Epidermal melanocyte (primary cell): ENCODE results near the gene PTPN4.

Experiments
- DNase-seq: peaks from one replicate; pipeline ENCODE4 v3.0.0; 2011; ENCODE audit warnings: low spot score; ENCODE audit not compliant: insufficient read length

The PTPN4 gene

DNA sequence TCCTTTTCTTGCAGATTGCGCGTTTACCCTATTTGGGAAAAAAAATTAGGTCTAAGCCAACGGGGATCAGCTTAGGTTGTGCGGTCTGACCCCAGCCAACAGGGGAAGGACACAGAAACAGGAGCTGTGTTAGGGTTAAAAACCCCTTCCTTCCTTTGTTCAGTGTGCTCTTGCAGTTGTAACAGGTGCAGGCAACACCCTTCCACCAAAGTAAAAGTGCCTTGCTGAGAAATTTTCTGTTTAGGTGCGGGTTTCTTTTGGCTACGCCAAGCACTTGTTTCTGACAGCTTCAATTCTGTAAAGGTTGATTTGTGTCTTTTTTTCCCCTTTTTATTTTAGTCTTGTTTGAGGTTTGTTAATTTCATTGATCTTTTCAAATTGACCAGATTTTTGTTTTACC lies 92.5 kb downstream of the PTPN4 start:
- no peak for DNase-seq

DNA sequence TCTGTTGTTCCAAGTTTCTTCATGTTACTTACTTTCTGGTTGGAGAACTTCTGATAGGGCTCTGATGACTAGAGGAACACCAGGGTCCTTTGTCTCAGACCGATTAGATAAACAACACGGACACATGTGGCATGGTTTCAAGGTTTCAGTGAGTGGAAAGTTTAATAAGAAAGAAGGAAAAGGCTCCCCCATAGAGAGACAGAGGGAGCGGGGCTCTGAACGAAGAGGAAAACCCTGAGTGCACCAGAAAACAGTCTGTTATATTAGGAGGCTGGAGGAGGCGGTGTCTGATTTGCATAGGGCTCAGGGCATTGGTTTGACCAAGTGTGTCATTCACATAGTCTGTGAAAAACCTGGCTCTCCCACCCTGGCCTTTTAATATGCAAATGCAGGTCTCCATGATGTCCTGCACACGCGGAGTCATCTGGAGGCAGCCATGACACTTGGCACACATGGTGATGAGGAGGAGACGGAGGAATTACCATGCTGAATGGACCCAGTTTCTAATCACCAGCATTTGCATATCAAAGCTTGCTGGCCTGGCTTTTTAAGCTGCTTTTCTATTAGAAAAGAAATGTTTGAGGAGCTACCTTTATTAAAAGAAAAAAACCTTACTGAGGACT lies 94.2 kb downstream of the PTPN4 start:
- no peak for DNase-seq

DNA sequence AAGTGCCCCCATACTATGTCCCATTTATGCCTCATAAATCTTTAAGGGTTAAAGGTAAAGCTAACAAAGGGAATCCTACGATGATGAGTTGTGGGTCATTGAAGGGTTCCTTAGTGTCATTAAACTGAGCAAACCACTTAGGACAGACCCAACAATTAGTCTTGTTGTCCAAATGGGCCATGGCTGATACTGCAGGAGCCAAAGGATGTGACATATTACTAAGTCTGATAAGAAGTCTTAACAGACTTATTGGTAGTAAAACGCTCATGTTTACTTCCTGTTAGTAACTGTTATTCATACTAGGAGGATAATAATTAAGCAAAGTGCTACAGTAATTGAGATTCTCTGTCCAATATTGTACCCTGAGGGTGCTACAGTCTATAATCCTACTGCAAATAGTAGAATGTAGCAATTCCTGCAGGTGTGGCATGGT lies 96.8 kb downstream of the PTPN4 start:
- no peak for DNase-seq

DNA sequence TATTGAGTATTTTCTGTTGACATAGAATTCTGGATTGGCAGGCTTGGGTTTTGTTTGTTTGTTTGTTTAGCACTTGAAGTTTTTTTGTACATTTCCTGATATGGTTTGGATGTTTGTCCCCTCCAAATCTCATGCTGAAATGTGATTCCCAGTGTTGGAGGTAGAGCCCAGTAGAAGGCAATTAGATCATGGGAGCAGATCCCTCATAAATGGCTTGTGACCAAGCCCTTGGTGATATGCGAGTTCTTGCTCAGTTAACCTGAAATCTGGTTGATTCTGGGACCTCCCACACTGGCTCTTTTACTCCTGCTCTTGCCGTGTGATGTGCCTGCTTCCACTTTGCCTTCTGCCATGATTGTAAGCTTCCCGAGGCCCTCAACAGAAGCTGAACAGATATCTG lies 98.0 kb downstream of the PTPN4 start:
- no peak for DNase-seq

DNA sequence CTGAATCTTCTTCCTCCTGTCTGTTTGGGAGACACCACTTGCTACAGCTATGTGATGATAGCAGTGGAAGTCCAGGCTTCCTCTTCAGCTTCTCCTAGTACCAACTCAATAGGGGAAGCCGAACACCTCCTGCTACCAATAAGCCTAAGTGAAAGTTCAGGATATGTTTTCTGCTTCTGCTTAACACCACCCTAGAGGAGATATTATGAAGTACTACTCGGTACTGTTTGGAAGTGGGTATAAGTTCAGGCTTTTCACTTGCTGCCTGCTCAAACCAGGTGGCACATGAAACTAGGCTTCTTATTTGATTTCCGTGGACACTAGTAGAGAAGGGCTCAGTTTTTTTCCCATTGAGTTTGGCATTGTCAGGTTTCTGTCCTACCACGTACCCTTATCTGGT lies 99.8 kb downstream of the PTPN4 start:
- no peak for DNase-seq

DNA sequence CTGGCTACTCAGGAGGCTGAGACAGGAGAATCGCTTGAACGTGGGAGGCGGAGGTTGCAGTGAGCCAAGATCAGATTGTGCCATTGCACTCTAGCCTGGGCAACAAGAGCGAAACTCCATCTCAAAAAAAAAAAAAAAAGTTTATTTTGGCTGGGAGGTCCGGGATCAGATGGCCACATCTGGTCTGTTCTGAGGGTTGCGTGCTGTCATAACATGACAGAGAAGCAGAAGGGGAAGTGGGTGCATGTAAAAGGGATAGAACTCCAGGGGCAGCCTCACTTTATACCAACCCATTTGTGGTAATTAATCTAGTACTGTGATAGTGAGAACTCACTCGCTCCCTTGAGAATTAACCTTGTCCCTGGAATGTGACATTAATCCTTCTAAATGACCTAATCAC lies 101.2 kb downstream of the PTPN4 start:
- no peak for DNase-seq

DNA sequence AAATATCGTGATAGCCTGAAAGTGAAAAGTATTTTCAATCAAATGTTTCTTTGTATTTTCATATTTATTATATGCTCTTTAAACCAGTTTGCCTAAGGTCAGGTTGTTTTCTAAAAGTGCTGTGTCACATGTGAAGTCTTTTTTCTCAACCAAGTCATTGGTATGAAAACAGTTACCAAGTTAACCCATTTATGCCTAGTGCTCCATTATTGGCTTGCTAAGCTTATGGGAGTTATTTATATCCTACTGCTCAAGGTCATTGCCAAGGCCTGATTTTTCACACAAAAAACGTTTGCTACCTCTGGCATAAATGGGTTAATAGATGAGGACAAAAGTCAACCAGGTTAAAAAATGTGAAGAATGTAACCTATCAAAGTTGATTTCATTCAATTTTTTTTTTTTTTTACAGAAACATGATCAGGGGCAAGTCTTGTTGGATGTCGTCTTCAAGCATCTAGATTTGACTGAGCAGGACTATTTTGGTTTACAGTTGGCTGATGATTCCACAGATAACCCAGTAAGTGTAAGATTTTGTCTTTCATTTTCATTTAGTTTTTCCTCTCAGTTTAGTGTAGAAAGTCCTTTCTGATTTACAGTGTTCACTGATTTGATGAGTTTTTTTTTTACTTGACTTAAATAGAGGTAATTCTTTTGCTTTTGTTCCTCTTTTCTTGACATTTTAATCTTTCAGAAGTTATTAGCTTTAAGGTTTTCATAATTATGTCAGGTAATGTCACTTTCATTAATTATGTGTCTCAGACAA lies 102.6 kb downstream of the PTPN4 start:
- no peak for DNase-seq

DNA sequence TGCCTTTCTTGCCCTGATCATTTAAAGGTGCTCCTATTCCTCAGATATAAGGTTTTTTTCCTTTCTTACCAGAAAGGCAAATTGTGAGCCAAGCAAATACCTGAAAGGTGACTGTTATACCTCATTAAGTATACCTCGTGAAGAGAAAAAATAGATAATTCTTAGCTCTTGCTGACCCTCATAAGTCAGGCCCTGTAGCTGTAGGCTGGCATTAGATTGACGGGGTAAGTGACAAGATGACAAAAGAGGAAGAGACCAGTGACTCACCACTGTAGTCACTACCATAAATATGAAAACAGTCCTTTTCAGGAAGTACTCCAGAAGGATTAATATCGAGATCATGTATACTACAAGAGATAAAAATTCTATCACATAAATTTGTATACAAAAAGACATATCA lies 104.6 kb downstream of the PTPN4 start:
- DNase-seq, result no peak

DNA sequence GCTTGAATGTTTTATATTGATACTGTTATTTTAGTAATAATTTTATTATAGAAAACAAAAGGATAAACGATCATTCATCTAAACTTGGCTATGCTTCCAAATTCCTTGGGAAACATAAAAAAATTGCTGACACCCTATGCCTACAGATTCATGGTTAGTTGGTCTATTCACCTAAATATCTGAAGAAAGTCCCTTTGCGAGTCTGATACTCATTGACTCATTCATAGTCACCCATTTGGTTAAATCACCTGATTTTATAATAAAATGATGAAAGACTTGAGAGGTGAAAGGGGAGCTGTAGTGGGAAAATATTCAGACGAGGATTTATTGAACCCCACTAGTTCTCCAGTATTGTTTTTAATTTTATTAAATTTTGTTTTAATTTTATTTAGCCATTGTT lies 112.0 kb downstream of the PTPN4 start:
- DNase-seq, result no peak

DNA sequence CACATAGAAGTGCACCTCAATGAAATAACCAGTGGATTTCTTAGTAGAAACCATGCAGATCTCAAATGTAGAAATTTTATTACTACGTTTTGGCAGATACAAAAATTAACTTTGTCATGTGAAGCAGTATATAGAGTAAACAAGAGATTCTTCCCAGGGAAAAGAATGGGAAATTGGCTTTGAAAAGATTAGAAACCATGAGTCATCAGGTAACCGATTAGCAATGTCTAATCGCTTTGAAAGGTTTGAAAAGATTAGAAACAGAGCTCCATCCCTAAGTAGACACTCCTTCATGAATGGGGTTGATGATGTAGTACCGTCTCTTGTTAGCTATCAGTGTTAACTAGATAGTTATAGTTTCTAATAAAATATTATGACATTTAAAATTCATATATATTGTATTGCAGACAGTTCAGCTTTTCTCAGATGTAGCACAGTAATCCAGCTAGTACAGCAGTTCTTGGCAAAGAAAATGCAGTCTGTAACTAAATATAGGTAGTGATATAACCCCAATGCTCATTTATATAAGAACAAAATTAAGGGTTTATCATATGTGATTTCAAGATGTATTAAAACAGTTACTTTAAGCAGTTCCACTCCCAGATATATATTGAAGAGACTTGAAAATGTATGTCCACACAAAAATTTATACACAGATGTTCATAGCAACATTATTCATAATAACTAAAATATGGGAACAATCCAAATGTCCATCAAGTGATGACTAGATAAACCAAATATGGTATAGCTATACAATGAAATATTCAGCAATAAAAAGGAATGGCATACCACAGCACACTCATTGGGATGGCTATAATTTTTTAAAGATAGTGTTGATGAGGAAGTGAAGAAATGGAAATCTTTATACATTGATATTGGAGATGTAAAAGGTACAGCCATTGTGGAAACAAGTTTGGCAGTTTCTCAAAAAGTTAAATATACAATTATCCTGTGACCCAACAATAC lies 113.9 kb downstream of the PTPN4 start:
- no peak for DNase-seq

DNA sequence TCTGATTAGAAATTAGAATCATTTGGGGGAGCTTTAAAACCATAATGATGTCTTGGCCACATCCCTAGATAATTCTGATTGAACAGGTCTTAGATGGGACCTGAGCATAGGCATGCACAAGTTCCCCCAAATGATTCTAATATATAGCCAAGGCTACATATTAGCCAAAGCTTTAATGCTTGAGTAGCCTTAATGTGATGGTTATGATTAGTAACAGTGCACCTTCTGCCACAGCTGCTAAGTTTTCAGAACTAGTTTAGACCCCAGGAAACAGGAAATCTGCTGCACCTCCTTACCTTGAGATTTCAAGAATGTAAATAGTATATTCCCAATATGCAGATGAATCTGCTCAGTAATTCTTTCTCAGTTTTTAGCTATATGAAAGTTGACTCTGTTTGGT lies 119.8 kb downstream of the PTPN4 start:
- no peak for DNase-seq

DNA sequence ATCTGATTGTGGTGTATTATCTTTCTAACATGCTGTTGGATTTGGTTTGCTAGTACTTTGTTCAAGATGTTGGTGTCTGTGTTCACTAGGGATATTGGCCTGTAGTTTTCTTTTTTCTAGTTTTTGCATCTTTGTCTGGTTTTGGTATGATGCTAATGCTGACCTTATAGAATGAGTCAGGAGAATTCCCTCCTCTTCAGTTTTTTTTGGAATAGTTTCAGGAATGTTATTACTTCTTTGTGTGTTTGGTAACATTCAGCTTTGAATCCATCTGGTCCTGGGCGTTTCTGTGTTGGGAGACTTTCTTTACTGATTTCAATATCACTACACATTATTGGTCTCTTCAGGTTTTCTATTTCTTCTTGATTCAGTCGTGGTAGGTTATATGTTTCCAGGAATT lies 129.0 kb downstream of the PTPN4 start:
- no peak for DNase-seq

DNA sequence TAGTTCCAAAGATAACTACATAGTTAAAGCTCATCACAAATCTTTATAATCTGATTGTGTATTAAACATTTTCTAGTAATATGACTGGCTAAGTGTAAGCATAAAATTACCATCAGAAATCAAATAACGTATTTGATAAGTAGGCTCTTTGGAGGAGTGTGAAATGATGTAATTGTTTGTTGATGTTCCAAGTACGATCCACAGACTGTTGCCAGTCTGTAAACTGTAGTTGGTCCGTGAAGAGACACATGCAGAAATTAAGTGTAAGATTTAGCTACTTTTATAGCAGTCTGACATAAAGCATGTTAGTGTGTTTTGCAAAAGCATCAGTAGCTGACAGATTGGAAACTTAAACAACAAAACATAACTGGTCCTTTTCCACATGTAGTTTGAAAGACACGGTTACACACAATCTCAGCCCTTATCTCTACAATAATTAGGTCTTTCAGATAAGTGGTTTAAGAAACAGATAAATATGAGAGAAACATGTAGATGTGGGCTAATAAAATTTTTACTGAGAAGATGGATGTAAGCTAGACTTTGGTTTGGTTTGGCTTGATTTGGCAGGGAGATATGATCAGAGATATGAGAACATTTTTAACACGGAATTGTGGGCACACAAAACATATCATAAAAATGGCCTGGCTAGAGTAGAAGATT lies 138.1 kb downstream of the PTPN4 start:
- DNase-seq, result no peak

DNA sequence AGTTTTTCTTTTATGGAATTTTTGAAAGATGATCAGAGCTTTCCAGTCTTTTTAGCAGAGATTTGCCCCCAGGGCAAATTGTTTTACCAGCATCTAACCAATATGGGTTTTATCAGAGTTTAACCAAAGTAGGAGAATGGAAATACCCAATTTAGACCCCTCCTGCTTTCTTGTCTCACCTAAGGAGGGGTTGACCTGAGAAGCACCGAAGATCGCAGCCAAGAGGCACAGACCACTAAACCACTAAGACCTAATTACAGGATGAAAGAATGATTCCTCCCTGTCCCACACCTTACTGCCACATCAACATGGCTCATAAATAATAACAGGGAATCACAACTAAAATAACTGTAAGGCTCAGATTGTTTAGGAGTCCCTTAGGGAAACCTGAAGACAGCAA lies 141.3 kb downstream of the PTPN4 start:
- DNase-seq, result no peak

DNA sequence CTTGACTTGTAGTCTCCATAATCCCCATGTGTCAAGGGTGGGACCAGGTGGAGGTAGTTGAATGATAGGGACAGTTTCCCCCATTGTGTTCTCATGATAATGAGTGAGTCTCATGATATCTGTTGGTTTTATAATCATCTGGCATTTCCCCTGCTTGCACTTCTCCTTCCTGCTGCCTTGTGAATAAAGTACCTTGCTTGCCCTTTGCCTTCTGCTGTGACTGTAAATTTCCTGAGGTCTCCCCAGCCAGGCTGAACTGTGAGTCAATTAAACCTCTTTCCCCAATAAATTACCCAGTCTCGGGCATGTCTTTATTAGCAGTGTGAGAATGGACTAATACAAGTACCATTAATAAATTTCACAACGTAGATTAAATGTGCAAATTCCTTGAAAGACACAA lies 150.8 kb downstream of the PTPN4 start:
- no peak for DNase-seq

DNA sequence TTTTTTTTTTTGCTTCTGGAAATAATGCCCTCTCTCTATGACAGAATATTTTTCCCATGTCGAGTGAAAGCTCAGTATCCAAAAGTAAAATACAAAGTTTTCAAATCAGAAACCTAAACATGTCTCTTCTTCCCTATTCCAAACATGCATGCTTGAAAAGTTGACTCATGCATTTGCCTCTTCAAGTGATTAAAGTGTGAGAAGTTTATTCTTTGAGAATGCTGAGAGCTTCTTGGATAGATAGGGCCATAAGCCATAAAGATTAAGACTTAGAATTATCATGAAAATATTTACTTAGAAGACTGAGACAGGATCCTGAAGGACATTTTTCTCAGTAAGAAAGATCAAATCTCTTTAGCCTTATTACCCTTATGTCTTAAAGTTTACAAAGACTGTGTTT lies 154.5 kb downstream of the PTPN4 start:
- DNase-seq, result no peak

DNA sequence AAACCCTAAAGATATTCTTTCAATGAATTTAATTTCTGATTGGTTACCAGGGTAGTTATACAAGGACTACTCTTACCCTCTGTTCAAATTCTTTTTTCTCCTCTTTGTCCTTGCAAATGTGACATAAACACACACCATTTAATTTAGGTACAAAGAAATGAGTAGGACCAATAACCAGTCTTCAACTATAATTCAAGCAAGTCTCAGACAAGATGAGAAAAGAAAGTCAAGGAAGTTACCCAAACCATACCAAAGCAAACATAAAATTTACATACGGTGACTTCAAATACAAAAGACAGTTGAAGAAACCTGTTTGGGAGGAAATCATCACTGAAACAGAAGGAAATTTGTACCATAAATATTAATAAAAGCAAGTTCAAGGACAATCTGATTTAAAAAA lies 162.1 kb downstream of the PTPN4 start:
- DNase-seq, result no peak

DNA sequence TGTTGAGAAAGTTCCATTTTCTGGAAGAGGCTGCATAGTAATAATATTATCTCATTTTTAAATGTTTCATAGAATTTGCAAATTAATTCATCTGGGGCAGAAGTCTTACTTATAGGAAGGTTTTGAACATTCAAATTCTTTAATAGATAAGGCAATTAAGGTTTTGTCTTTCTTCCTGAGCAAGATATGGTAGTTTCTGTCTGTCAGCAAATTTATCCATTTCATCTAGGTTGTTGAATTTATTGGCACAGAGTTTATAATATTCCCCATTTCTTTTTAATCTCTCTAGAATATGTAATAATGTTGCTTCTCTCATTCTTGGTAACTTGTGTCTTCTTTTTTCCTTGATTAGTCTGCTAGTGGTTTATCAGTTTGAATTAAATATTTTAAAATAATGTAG lies 163.0 kb downstream of the PTPN4 start:
- no peak for DNase-seq

DNA sequence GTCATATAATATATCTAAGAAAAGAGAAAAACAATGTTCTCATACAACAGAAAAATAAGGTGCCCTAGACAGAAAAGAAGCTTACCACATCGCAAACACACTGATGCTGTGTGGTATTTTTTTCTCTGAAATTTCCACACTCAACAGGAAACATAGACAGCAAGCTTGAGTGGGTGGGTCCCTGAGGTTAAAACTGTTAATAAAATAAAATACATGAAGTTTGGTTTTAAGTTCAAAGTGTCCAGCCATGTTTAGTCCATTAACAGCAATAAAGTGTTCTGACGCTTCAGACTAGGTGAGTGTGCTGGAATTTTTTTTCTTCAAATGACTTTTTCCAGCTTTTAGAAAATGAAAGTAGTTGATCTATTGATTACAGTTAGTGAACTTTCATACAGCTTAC lies 169.8 kb downstream of the PTPN4 start:
- no peak for DNase-seq

DNA sequence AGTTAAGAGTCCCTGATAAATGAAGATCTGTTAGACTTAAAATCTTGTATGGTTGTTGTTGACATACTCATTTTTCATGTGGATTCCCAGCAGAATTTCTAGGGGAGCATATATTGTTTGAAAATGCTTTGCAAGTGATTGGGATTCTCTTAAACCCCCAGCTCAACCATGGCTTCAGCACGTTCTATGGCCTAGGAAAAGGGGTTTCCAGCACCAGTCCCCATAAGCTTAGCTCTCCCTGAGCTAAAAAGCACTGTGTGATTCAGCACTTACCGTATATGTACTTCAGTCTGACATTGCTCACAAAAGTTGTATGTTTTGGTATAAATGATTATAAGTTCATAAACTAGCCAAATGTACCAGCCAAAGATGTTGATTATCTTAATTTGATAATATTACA lies 173.1 kb downstream of the PTPN4 start:
- no peak for DNase-seq

DNA sequence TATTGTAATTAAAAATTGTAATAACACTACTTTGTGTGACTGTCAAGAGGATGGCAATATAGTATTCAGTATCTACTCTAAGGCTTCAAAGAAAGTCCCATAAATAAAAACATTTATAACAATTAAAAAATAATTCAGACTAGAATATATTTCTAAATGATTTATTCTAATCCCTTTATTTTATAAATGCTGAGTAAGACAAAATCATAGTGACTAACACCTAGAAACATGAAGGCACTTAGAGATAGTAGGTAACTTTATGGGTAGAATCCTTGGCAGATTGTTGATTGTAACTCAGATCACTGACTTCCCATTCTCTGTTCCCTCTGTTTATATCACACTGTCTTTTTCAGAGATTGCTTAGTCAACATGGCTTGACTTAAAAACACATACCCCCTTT lies 174.6 kb downstream of the PTPN4 start:
- no peak for DNase-seq

DNA sequence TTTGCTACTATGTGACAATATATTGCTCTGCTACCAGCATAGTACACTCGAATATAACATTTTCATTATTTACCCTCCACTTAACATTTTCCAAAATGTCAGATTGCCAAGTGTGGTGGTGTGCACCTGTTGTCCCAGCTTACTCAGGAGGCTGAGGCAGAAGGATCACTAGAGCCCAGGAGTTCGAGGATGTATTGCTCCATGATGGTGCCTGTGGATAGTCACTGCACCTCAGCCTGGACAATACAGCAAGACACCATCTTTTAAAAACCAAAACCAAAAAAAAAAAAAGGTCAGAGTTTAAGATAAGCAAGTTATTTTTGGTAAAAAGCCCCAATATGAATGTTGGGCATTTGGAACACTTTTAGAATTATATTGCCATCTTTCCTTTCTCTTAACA lies 178.0 kb downstream of the PTPN4 start:
- DNase-seq, result no peak
